ENCODE measurements around the gene ERMP1.

The ERMP1 gene

GRCh38 chr9:5767968-5768932 is 64.7 kb downstream of the ERMP1 start:
- DNase-seq = no peak

GRCh38 chr9:5764130-5764868 is 68.6 kb downstream of the ERMP1 start:
- no peak for DNase-seq

- no peak for DNase-seq
Measured at GRCh38 chr9:5762421-5762820, 70.5 kb downstream of the ERMP1 start.

- DNase-seq = no peak
Measured at GRCh38 chr9:5760338-5760737, 72.6 kb downstream of the ERMP1 start.

- DNase-seq = no peak
Measured at GRCh38 chr9:5756633-5757032, 76.3 kb downstream of the ERMP1 start.

GRCh38 chr9:5750569-5750968 is 82.3 kb downstream of the ERMP1 start:
- DNase-seq = no peak

- DNase-seq = no peak
Measured at GRCh38 chr9:5749306-5749705, 83.6 kb downstream of the ERMP1 start.

- no peak for DNase-seq
Measured at GRCh38 chr9:5748438-5748837, 84.5 kb downstream of the ERMP1 start.

- no peak for DNase-seq
Measured at GRCh38 chr9:5743109-5743508, 89.8 kb downstream of the ERMP1 start.

- no peak for DNase-seq
Measured at GRCh38 chr9:5736563-5737346, 96.2 kb downstream of the ERMP1 start.

- no peak for DNase-seq
Measured at GRCh38 chr9:5735072-5735471, 97.8 kb downstream of the ERMP1 start.
